Nephron progenitor cell (in vitro differentiated cells): ENCODE measurements around the gene TANK.

Experiments used
- DNase-seq: peaks from one replicate; pipeline ENCODE4 v3.0.0; 2021
- H3K27ac Mint-ChIP-seq: 2 replicates; pipeline ENCODE4 v1.8.0; 2021; ENCODE audit warnings: mild to moderate bottlenecking, moderate library complexity, mixed read lengths
- H3K27me3 Mint-ChIP-seq: 2 replicates; pipeline ENCODE4 v1.8.0; 2021; ENCODE audit warnings: mild to moderate bottlenecking, low read depth, mixed read lengths; ENCODE audit not compliant: poor library complexity
- H3K36me3 Mint-ChIP-seq: 2 replicates; pipeline ENCODE4 v1.8.0; 2021; ENCODE audit warnings: low read depth, mixed read lengths
- H3K4me1 Mint-ChIP-seq: 2 replicates; pipeline ENCODE4 v1.8.0; 2021; ENCODE audit warnings: mixed read lengths
- H3K4me3 Mint-ChIP-seq: 2 replicates; pipeline ENCODE4 v1.8.0; 2021; ENCODE audit warnings: mild to moderate bottlenecking, moderate library complexity, mixed read lengths
- H3K9me3 Mint-ChIP-seq: 2 replicates; pipeline ENCODE4 v1.8.0; 2021; ENCODE audit warnings: mild to moderate bottlenecking, moderate library complexity, mixed read lengths
- CTCF ChIP-seq: fragments of 200-600 bp; sonication (generic); IDR thresholded peaks from 2 replicates; pipeline ENCODE4 v1.5.0; 2021; ENCODE audit warnings: antibody characterized with exemption

Gene TANK

DNA sequence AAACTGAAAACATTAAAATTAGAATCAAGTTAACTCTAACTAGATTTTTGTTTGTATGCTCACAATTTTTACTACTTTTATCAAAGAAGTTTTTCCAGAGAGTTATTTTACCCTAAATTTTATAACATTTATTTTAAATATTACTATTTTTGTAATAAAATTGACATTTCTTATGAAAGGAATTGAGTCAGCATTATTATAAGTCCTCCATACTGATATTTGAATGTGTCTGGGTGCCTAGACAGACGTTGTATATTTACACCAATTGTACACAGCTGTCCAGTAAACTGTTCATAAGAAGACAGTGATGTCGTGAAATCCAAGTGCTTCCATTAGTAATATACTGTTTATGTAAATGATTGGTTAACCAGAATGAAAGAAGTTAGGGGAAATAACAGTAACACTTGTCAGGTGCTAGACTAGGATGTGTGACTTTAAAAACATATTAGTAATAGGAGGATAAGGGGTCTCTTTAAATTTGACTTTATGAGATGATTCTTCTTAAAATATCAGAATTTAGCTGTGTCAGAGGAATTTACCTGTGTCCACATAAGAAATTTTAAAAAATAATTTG is 73.7 kb downstream of the TANK start:
- peaks cover 22% of the 10 kb centered on the region for H3K4me1 Mint-ChIP-seq
- H3K27ac Mint-ChIP-seq: no peak overlapping the region
- no peaks in the 10 kb centered on the region for H3K9me3 Mint-ChIP-seq
- H3K27me3 Mint-ChIP-seq: peaks cover 5% of the 10 kb centered on the region
- H3K36me3 Mint-ChIP-seq: no peaks in the 10 kb centered on the region
- DNase-seq: no peak
- H3K4me3 Mint-ChIP-seq: no peak overlapping the region
- no peak for TF ChIP-seq CTCF

GRCh38 chr2:161234627-161235026 is 74.4 kb downstream of the TANK start:
- Mint-ChIP-seq H3K4me1 (peaks cover 23% of the 10 kb centered on the region), H3K27me3 (peaks cover 5% of the 10 kb centered on the region), H3K36me3 (no peaks in the 10 kb centered on the region), H3K4me3 (no peak overlapping the region), H3K9me3 (no peaks in the 10 kb centered on the region), H3K27ac (no peak overlapping the region)
- no peak for DNase-seq
- no peak for TF ChIP-seq CTCF

DNA sequence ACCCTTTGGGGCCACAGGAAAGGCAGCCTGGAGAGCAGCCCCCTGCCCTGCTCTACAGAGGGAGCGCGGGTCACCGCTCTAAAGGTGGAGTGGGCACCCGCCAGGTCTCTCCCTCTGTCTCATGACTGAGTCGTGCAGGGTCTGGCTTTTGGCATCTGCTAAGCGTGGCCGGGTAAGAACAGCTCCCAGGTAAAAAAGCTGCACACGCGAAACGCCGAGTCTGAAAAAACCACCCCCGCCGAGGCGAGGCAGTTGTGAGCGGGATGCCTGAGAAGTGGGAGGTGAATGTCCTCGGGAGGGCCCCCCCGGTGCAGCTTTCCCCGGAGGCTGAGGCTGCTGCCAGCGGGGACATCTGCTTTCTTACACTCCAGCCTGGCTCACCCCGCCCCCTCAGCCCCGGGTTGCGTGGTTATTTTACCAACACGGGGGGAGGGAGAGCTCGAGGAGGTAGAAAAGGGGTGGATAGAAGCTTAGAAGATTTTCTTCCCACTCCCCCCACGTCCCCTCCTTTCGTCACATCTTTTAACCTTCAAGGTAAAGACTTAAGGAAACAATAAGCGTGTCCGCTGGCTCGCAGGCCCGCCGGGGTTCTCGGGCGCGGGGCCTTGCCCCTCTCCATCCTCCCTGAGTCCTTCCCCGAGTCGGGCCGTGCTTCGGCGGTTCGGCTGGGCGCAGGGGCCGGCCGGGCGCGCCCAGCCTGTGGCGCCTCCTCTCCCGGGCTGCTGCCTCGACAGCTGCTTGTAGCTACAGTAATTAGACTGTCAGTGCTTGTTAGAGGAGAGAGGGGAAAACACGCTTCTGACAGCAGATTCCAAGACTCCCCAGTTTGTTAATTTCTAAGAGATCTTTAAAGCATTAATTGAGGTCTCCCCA is 77.4 kb downstream of the TANK start:
- H3K27ac Mint-ChIP-seq: peak overlapping the region; percentile 84
- peak overlapping the region; percentile 90 for H3K4me3 Mint-ChIP-seq
- TF ChIP-seq CTCF: no peak
- H3K9me3 Mint-ChIP-seq: no peaks in the 10 kb centered on the region
- peaks cover 20% of the 10 kb centered on the region for H3K27me3 Mint-ChIP-seq
- H3K4me1 Mint-ChIP-seq: peaks cover 29% of the 10 kb centered on the region
- H3K36me3 Mint-ChIP-seq: no peaks in the 10 kb centered on the region
- peak; percentile 58 for DNase-seq

DNA sequence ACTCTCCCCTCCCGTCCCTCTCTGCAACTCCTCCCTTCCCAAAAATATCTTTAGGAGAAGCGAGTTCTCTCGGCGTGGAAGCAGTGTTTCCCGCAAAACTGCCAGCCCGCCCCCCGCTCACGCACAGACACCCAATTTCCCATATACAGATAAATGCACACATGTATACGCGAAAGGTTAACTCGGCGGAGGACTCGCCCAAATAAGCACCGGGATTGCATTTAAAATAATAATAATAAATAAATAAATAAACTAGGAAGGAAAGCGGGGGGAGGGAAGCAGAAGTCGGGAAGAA is 78.0 kb downstream of the TANK start:
- Mint-ChIP-seq H3K4me3 (peak overlapping the region; percentile 90), H3K4me1 (peaks cover 35% of the 10 kb centered on the region), H3K27ac (peak overlapping the region; percentile 84), H3K36me3 (no peaks in the 10 kb centered on the region), H3K9me3 (no peaks in the 10 kb centered on the region), H3K27me3 (peaks cover 22% of the 10 kb centered on the region)
- no peak for DNase-seq
- no peak for TF ChIP-seq CTCF

GRCh38 chr2:161238560-161239325 is 78.5 kb downstream of the TANK start:
- H3K27ac Mint-ChIP-seq: peak overlapping the region; percentile 51
- no peaks in the 10 kb centered on the region for H3K36me3 Mint-ChIP-seq
- DNase-seq: peak; percentile 73
- H3K27me3 Mint-ChIP-seq: peaks cover 24% of the 10 kb centered on the region
- peak overlapping the region; percentile 90 for H3K4me3 Mint-ChIP-seq
- H3K9me3 Mint-ChIP-seq: no peaks in the 10 kb centered on the region
- no peak for TF ChIP-seq CTCF
- peaks cover 40% of the 10 kb centered on the region for H3K4me1 Mint-ChIP-seq
